GM21381 (cell line): ENCODE data around the gene CRIP2.

Experiments used
- ATAC-seq: cut with Tn5 transposase; IDR thresholded peaks from one replicate; pipeline ENCODE4 v1.9.1; 2021; ENCODE audit warnings: mild to moderate bottlenecking, moderate library complexity; ENCODE audit not compliant: unreplicated experiment

The CRIP2 gene

GRCh38 chr14:105460616-105461015 is 14.0 kb upstream of the CRIP2 start:
- no peak for ATAC-seq

DNA sequence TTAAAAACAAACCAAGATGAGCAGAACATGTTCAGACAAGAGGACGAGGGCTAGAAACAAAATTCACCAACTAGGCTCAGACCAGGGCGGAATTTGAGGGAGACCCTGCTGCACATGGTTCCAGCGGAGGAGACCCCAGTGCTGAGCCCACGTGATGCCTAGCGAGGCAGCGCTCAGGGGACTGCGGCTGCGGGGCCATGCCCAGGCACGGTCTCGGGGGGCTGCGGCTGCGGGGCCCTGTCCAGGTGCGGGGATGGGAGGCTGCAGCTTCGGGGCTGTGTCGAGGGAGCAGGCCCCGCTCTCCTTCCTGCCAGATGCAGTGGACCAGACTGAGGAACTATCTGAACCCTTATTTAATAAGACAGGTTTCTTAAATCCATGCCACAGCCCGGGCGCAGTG is 12.7 kb upstream of the CRIP2 start:
- ATAC-seq = no peak

DNA sequence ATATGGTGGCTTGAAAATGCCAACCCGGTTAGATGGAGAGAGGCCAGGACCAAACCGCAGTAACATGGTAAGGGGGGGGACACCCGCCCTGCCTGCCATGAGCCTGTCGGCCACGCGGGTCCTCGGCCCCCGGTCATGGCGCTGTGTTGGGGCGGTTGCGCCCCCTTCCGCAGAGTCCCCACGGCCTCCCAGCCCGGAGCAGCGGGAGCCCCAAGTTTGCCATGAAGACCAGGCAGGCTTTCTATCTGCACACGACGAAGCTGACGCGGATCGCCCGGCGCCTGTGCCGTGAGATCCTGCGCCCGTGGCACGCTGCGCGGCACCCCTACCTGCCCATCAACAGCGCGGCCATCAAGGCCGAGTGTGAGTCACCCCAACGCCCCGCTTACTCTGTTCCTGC is 10.1 kb upstream of the CRIP2 start:
- ATAC-seq = no peak

- ATAC-seq = no peak
Observed at GRCh38 chr14:105465209-105466031, 9.2 kb upstream of the CRIP2 start.

GRCh38 chr14:105466531-105467248 is 7.9 kb upstream of the CRIP2 start:
- ATAC-seq = no peak

GRCh38 chr14:105467249-105467941 is 7.2 kb upstream of the CRIP2 start:
- ATAC-seq = no peak

DNA sequence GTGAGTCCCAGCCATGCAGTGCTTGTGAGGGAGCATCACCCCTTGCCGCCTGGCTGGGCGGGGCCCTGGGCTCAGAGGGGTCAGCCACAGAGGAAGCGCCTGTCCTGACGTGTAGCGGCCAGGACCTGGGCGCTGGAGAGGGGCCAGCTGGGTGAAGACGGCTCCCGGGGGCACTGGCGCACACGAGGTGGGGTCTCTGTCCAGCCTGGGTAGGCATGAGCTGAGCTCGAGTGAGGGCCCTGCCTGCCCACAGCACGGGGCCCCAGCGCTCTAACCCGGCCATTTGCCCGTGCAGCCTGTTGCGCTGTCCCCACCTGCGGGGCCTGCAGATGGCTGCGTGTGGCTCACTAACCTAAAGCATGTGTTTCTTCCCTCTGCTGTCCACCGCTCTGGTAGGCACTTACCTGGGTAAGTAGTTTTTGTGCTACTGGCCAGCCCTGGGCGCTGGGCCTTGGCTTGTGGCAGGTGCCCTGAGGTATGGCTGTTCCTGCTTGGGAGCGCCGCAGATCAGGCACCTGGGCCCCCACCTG is 6.6 kb upstream of the CRIP2 start:
- no peak for ATAC-seq

GRCh38 chr14:105468621-105469241 is 5.9 kb upstream of the CRIP2 start:
- no peak for ATAC-seq

DNA sequence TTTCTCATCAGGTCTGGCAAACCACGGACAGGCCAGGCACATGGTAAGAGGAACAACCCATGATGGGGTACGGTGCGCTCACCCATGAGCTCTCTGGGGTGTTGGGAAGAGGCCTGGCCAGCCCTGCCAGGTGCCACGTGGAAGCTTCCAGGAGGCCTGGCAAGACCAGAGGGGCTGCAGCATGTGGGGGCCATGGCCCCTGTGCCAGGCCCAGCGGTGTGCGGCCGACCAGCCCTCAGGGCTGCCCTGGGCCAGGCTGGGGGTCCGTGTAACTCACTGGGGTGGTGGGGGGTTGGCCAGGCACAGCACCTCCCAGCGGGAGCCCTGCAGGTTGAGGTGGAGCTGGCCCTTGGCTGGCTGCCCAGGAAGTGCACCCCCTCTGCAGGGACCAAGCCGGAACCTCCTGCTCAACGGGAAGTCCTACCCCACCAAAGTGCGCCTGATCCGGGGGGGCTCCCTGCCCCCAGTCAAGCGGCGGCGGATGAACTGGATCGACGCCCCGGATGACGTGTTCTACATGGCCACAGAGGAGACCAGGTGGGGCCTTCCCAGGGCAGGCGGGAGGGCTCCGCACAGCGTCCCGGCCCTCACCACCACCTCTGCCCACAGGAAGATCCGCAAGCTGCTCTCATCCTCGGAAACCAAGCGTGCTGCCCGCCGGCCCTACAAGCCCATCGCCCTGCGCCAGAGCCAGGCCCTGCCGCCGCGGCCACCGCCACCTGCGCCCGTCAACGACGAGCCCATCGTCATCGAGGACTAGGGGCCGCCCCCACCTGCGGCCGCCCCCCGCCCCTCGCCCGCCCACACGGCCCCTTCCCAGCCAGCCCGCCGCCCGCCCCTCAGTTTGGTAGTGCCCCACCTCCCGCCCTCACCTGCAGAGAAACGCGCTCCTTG is 4.9 kb upstream of the CRIP2 start:
- no peak for ATAC-seq

DNA sequence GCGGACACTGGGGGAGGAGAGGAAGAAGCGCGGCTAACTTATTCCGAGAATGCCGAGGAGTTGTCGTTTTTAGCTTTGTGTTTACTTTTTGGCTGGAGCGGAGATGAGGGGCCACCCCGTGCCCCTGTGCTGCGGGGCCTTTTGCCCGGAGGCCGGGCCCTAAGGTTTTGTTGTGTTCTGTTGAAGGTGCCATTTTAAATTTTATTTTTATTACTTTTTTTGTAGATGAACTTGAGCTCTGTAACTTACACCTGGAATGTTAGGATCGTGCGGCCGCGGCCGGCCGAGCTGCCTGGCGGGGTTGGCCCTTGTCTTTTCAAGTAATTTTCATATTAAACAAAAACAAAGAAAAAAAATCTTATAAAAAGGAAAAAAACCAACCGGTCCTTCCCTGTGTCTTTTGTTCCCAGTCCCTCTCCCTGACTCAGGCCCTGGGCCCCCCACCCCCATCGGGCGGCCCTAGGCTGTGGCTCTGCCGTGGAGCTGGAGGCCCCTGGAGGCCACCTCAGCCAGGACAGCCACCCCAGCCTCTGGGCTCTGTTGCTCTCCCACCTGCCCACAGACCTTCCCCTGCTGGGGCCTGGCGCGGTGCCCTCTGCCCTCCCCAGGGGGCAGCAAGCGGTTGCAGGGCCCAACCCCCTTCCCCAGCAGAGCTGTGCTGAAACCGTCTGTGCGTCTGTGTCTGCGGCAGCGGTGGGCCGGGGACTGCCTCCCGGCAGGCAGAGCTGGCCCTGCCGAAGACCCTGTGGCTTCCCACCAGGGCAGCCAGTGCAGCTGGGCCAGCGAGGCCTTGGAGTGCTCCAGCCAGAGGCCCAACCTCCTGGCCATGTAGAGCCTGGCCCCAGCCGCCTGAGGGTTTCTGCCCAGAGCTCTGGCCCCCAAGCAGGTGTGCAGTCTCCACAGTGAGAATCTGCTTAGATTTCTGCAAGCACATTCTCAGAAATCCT is 4.0 kb upstream of the CRIP2 start:
- ATAC-seq = no peak

- ATAC-seq = no peak
Observed at GRCh38 chr14:105471297-105471821, 3.3 kb upstream of the CRIP2 start.

GRCh38 chr14:105471823-105472485 is 2.7 kb upstream of the CRIP2 start:
- no peak for ATAC-seq

GRCh38 chr14:105472486-105472991 is 2.1 kb upstream of the CRIP2 start:
- ATAC-seq = no peak

- ATAC-seq = no peak
Observed at GRCh38 chr14:105473033-105473676, 1.5 kb upstream of the CRIP2 start.

DNA sequence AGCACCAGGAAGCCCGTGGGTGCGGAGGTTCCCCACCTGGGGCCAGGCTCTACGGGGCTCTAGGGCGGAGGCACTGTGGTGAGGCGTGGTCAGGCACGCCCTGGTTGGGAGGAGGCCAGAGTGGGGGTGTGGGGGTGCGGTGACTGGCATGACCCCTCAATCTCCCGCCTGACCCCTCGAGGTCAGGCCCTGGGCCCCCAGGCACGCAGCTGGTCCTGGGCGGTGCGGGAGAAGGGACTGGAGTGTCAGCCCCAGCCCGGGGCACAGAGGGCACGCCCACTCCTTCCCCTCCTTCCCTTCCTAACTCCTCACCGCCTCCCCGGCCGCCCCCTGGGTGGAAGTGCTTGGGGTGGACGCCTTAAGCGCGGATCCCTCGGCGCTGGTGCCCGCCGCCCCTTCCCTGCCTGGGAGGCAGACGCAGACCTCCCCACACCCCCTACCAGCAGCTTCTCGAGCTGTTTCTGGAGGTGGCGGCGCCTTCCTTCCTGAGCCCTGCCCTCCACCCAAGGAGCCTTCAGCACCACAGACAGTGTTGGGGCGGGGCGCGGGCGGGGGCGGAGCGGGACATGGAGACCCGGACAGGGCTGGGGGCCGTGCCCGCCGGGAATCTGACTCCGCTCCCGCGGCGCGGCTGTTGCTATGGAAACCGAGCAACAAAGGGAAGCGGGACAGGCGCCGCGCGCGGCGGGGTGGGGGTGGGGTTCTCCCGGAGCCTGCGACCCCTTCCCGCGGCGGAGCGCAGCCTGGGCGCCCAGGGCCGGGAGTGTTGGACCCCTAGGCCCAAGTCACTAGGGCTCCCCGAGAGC is 741 bp upstream of the CRIP2 start:
- no peak for ATAC-seq

DNA sequence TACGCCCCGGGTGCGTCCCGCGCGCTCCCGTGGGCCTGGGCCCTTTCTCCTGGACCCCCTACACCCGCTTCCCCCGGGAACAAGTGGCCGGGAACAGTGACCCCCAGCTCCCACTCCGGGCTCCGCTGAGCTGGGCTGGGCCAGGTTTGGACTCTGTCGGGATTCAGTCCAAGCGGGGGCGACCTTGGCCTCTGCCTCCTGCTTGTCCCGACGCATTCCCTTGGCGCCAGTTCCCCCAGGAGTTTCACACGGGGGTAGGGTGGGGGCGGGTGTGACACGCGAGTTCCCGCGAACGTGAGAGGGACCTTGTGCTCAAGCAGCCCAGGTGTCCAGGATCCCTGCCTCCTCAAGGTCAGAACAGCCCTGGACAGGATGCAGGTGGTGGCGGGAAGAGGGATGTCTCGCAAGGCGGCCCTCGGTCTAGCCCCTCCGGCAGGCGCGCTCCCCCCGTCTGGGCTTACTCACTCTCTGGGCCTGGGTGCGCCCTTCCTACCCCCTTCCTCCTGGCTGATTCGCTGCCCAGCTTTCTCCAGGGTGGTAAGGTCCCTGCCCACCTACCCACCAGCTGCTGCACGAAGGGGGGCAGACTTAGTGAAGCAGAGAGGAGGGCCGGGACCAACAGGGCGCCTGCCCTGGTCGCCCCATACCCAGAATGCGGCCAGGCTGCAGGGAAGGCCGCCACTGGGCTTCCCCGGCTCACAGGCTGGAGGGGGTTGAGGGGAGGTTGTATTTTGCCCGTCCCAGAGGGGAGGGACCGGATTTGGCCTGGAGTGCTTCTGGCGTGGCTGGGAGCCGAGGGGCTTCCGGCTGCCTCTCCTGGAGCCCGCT is 862 bp downstream of the CRIP2 start:
- ATAC-seq = no peak
